ENCODE results near the gene MEIOSIN.

- TF ChIP-seq YY1 (tag by site-specific recombination; IDR thresholded peaks at IDR 0.05) (no peak), ZNF423 (tag by site-specific recombination; IDR thresholded peaks at IDR 0.05) (no peak), REST (tag by site-specific recombination; IDR thresholded peaks at IDR 0.05) (no peak), CTCF (tag by site-specific recombination; IDR thresholded peaks at IDR 0.05) (no peak), ZNF776 (tag by site-specific recombination; IDR thresholded peaks at IDR 0.05; ENCODE audit: borderline replicate concordance) (no peak), ZNF23 (tag by site-specific recombination; IDR thresholded peaks at IDR 0.05; ENCODE audit: borderline replicate concordance) (no peak)
Measured at GRCh38 chr19:45764475-45764874, 31.2 kb downstream of the MEIOSIN start.
